SK-N-MC (cell line): ENCODE data around the gene CIB2.

Experiments used
- EZH2 ChIP-seq: fragments of 200-600 bp; sonication (generic); IDR thresholded peaks from one replicate; pipeline ENCODE4 v1.6.1; 2017; ENCODE audit warnings: antibody characterized with exemption
- POLR2AphosphoS5 ChIP-seq: IDR thresholded peaks from 2 replicates; pipeline ENCODE4 v1.6.1; 2012; ENCODE audit warnings: mild to moderate bottlenecking, low read depth, low read length, borderline replicate concordance

DNA sequence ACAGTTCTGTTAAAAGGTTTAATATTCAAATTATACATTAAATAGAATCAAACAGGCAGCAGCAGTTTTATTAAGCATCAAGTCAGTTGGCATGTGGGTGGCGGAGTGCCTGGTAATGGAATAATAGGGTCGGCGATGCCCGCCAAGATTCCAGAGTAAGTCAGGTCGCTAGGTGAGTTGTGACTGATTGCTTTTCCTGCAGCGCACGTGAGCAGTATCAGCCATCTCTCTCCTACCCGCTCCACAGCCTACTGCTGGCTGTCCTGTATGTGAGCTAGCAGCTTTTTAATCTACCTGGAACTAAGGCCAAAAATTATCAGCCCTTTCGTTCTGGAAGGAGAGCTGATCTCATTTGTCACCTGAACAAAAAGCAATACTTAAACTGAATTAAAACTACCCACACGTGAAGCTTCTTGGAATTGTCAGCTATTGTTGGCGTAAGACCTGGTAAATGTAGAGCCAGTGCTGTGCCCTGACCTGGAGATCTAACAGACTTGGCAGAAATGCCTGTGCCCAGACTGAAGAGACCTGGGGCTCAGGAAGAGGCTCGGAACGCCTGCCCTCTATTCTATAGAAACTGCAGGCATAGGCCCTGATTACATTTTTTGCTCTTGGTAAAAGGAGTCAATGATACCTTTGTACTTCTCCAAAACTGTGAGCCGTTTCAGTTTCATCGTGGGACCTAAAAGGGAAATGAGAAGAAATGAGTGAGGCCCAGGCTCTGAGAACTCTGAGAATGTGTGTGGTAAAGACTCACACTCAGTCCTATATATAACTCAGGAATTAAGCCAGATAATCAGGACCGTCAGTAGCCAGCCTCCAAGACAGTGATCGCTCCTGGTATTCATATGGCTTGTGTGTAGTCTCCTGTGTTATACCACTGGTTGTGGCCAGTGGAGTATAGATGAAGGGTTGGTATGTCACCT is 39.9 kb upstream of the CIB2 start:
- TF ChIP-seq EZH2 (no peak), POLR2AphosphoS5 (no peak)
